ENCODE results near the gene CFAP210. TPM values are rescaled to one million over a fixed set of nuclear protein-coding genes. Genes with fewer than 3 reads are reported as not detected.

The CFAP210 gene
- polyA plus RNA-seq, 2 of the 4 experiments (the other 2 are of a cell fraction) = 0.31 to 0.35 TPM

- Histone ChIP-seq H3K4me1 (0 out of 3 replicates have a peak, but pooled peaks cover 4% of the 10 kb centered on the region), H3K4me3 (no peak overlapping the region), H3K4me2 (no peak overlapping the region), H3K27ac (no peak overlapping the region), H3K9me3 (no peaks in the 10 kb centered on the region)
- ATAC-seq (no peak), FAIRE-seq (no peak), DNase-seq (ENCODE audit: low read depth in 1 of 2, low spot score in 1 of 2) (no peak)
- CTCF ChIA-PET = no interaction called here
- POLR2A ChIA-PET = no interaction called here
- 17% methylated on average over 1 of the region's 1 CpG for WGBS (ENCODE audit: missing lambda C conversion rate)
- TF ChIP-seq HOXB5 (CRISPR knock-in tag; IDR thresholded peaks at IDR 0.05) = no peak
- TF ChIP-seq USF2 (IDR thresholded peaks at IDR 0.05) = no peak
- TF ChIP-seq EHMT2 (IDR thresholded peaks at IDR 0.05; ENCODE audit: low read depth) = no peak
- TF ChIP-seq BHLHE40 (IDR thresholded peaks at IDR 0.05; ENCODE audit: low read depth, low read length) = no peak
- no peak for TF ChIP-seq PBX3 (IDR thresholded peaks at IDR 0.05)
- TF ChIP-seq RNF2 (IDR thresholded peaks at IDR 0.05; ENCODE audit: borderline replicate concordance, low read depth) = no peak
- no peak for TF ChIP-seq RAD21 (conservative IDR thresholded peaks at IDR 0.05 in 1 of 2, IDR thresholded peaks at IDR 0.05 in 1 of 2)
- no peak for TF ChIP-seq ZFP36 (IDR thresholded peaks at IDR 0.05; ENCODE audit: borderline replicate concordance, partially characterized antibody)
- no peak for TF ChIP-seq TP53 (CRISPR knock-in tag; IDR thresholded peaks at IDR 0.05)
- no peak for TF ChIP-seq FOSL2 (IDR thresholded peaks at IDR 0.05)
- TF ChIP-seq FOSL2 (CRISPR knock-in tag; IDR thresholded peaks at IDR 0.05) = no peak
- TF ChIP-seq SREBF2 (IDR thresholded peaks at IDR 0.05) = no peak
- no peak for TF ChIP-seq NPAS2 (CRISPR knock-in tag; IDR thresholded peaks at IDR 0.05; ENCODE audit: borderline replicate concordance)
- TF ChIP-seq, protein P1, sequence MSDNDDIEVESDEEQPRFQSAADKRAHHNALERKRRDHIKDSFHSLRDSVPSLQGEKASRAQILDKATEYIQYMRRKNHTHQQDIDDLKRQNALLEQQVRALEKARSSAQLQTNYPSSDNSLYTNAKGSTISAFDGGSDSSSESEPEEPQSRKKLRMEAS (IDR thresholded peaks at IDR 0.05) = no peak
- TF ChIP-seq TFCP2L1 (CRISPR knock-in tag; IDR thresholded peaks at IDR 0.05) = no peak
- no peak for TF ChIP-seq RCOR1 (IDR thresholded peaks at IDR 0.05; ENCODE audit: low read depth, low read length)
- TF ChIP-seq CTCF (IDR thresholded peaks at IDR 0.05) = no peak
- TF ChIP-seq KDM5A (IDR thresholded peaks at IDR 0.05) = no peak
- no peak for TF ChIP-seq HEYL (CRISPR knock-in tag; IDR thresholded peaks at IDR 0.05)
- TF ChIP-seq MAZ (IDR thresholded peaks at IDR 0.05; ENCODE audit: borderline replicate concordance, low read depth, low read length) = no peak
- no peak for TF ChIP-seq CHD2 (IDR thresholded peaks at IDR 0.05; ENCODE audit: low read length, partially characterized antibody)
These were observed 15.1 kb upstream of the CFAP210 start for GRCh38 chr2:169709331-169709730.

- no peak for ATAC-seq
- Histone ChIP-seq H3K4me2 (no peak overlapping the region), H3K27ac (no peak overlapping the region), H3K4me3 (no peak overlapping the region), H3K4me1 (0 out of 3 replicates have a peak, but pooled peaks cover 4% of the 10 kb centered on the region), H3K9me3 (no peaks in the 10 kb centered on the region)
- WGBS (ENCODE audit: missing lambda C conversion rate) = 93% methylated on average over 2 of the region's 2 CpGs
- ChIA-PET POLR2A (no interaction called here), CTCF (no interaction called here)
- TF ChIP-seq, protein P2, sequence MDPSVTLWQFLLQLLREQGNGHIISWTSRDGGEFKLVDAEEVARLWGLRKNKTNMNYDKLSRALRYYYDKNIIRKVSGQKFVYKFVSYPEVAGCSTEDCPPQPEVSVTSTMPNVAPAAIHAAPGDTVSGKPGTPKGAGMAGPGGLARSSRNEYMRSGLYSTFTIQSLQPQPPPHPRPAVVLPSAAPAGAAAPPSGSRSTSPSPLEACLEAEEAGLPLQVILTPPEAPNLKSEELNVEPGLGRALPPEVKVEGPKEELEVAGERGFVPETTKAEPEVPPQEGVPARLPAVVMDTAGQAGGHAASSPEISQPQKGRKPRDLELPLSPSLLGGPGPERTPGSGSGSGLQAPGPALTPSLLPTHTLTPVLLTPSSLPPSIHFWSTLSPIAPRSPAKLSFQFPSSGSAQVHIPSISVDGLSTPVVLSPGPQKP (IDR thresholded peaks at IDR 0.05; ENCODE audit: low read depth, low read length) = no peak
- no peak for TF ChIP-seq HDAC2 (IDR thresholded peaks at IDR 0.05)
- DNase-seq (ENCODE audit: low read depth in 1 of 2, low spot score in 1 of 2) = no peak
- no peak for FAIRE-seq
These were observed 13.4 kb upstream of the CFAP210 start for GRCh38 chr2:169707626-169708025.
